GM12878 (cell line): ENCODE results near the gene ETF1. TPM values are rescaled to one million over a fixed set of nuclear protein-coding genes. Genes with fewer than 3 reads are reported as not detected.
A peak's percentile ranks its signal among the peaks of the same experiment; 100 is the strongest.
"Not testable (repeated sequence)": the region's sequence is repeated elsewhere in the genome, so short reads cannot be mapped to it uniquely, and the experiment has no call there.

Experiments
- ATAC-seq: fragments of 200-7000 bp; cut with Tn5 transposase; 3 replicates; pipeline ENCODE4 v1.9.1; 2020; ENCODE audit warnings: mild to moderate bottlenecking, moderate library complexity
- BruUV-seq: library from RNA; stranded (reverse); fragments of 400-500 nt; replicated peaks from 2 replicates; lab custom pipeline; 2021; lab: Mats Ljungman, UMichigan
- CTCF ChIA-PET: fragments of 300-600 bp; sonication (Branson Sonifier 250); formaldehyde crosslinking; extraction: SDS; loops from one replicate; lab custom pipeline; 2021; ENCODE audit warnings: inconsistent platforms; lab: Yijun Ruan, JAX
- POLR2A ChIA-PET: fragments of 350-600 bp; formaldehyde crosslinking; extraction: SDS; loops from one replicate; lab custom pipeline; 2021; ENCODE audit warnings: inconsistent platforms; lab: Charles Lee
- RAD21 ChIA-PET: fragments of 300-600 bp; sonication (Branson Sonifier 250); formaldehyde crosslinking; loops from one replicate; lab custom pipeline; 2023; ENCODE audit warnings: antibody characterized with exemption; ENCODE audit not compliant: unreplicated experiment; lab: Charles Lee
- SMC1A ChIA-PET: fragments of 300-600 bp; sonication (Branson Sonifier 250); formaldehyde crosslinking; loops from one replicate; lab custom pipeline; 2023; ENCODE audit not compliant: unreplicated experiment, uncharacterized antibody; lab: Charles Lee
- DNase-seq: peaks from one replicate; pipeline ENCODE4 v3.0.0-alpha.2; 2011; ENCODE audit warnings: low read depth, low spot score
- FAIRE-seq: peaks from 3 replicates; lab custom pipeline; 2011; peaks lifted over from hg19 to GRCh38; lab: Jason Lieb, UNC
- H2AFZ ChIP-seq: 2 replicates; pipeline ENCODE4 v1.6.0; 2011; ENCODE audit warnings: low read depth, low read length, control low read depth; ENCODE audit not compliant: control insufficient read depth
- H3K27ac ChIP-seq: 2 replicates; pipeline ENCODE4 v1.5.1; 2011; ENCODE audit warnings: control low read depth; ENCODE audit not compliant: control insufficient read depth, insufficient read depth
- H3K27me3 ChIP-seq, 2 experiments: replicated peaks in 1 of 2; 2 replicates each; pipeline versions ENCODE4 v1.6.0 to v1.6.1; 2011; ENCODE audit warnings: low read length in 1 of 2; ENCODE audit not compliant: control insufficient read depth in 2 of 2, insufficient read depth in 2 of 2
- H3K36me3 ChIP-seq, 2 experiments: 2 replicates each; pipeline ENCODE4 v1.5.1; 2011; ENCODE audit warnings: low read length in 1 of 2; ENCODE audit not compliant: control insufficient read depth in 2 of 2, insufficient read depth in 2 of 2
- H3K4me1 ChIP-seq: 2 replicates; pipeline ENCODE4 v1.6.1; 2011; ENCODE audit warnings: mild to moderate bottlenecking, low read length, moderate library complexity, mixed read lengths; ENCODE audit not compliant: control insufficient read depth, insufficient read depth
- H3K4me2 ChIP-seq: 2 replicates; pipeline ENCODE4 v1.6.0; 2011; ENCODE audit warnings: control low read depth; ENCODE audit not compliant: control insufficient read depth, insufficient read depth
- H3K4me3 ChIP-seq: fragments of 200-600 bp; sonication (generic); 2 replicates; pipeline ENCODE4 v1.5.1; 2016
- H3K79me2 ChIP-seq: 2 replicates; pipeline ENCODE4 v1.6.0; 2011; ENCODE audit warnings: low read length; ENCODE audit not compliant: control insufficient read depth, insufficient read depth
- H3K9ac ChIP-seq: 2 replicates; pipeline ENCODE4 v1.8.0; 2011; ENCODE audit warnings: low read length, control low read depth, mixed read lengths; ENCODE audit not compliant: control insufficient read depth, insufficient read depth
- H3K9me3 ChIP-seq: replicated peaks from 3 replicates; pipeline ENCODE4 v1.5.1; 2011; ENCODE audit warnings: mild to moderate bottlenecking, low read length; ENCODE audit not compliant: control insufficient read depth, insufficient read depth
- H4K20me1 ChIP-seq: 2 replicates; pipeline ENCODE4 v1.6.0; 2011; ENCODE audit not compliant: control insufficient read depth, insufficient read depth
- BCL11A ChIP-seq: IDR thresholded peaks from 2 replicates; pipeline ENCODE4 v1.6.1; 2011; ENCODE audit warnings: low read depth, low read length
- POLR2A ChIP-seq: IDR thresholded peaks from 2 replicates; pipeline ENCODE4 v1.6.1; 2011; ENCODE audit warnings: low read depth, mild to moderate bottlenecking, low read length
- ZBTB33 ChIP-seq: fragments of 450-650 bp; IDR thresholded peaks from 2 replicates; pipeline ENCODE4 v1.6.1; 2017; ENCODE audit warnings: mild to moderate bottlenecking
- WGBS: methylation state at CpG from one replicate; pipeline ENCODE4 v1.1.6; 2016; ENCODE audit warnings: low lambda C conversion rate; ENCODE audit not compliant: insufficient replicate concordance, insufficient coverage; ENCODE audit errors: missing lambda C conversion rate; 5-methylcytosine and 5-hydroxymethylcytosine counted together
- in situ Hi-C: fragments of 300-500 bp; cut with MboI; formaldehyde crosslinking; loops from 9 replicates; pipeline ENCODE4 v1.14.3; 2018; ENCODE audit warnings: mixed read lengths
- intact Hi-C: fragments of 100-400 bp; cut with micrococcal nuclease; formaldehyde crosslinking; loops from one replicate; pipeline ENCODE4 v1.14.2; 2022; ENCODE audit not compliant: unreplicated experiment
- polyA plus RNA-seq, 11 experiments: library from polyadenylated mRNA; depleted of rRNA in 4 of 11; unstranded in 6 of 11; stranded (reverse) in 5 of 11; fragments of >200 nt; fragmentation: Nextera tagmentation in 4 of 11; fragmentation: Illumina TruSeq in 1 of 11; extraction: Ambion mirVana in 4 of 11; extraction: Trizol in 1 of 11; gene quantifications; 1 replicate in 1 of 11; 2 replicates in 10 of 11; pipeline versions ENCODE4 v1.2.1 to v1.2.3, GENCODE V29; 2011 to 2016; ENCODE audit warnings: inconsistent platforms in 2 of 11, missing spikeins in 2 of 11, low read depth in 1 of 11
- total RNA-seq, 4 experiments: library from RNA; depleted of rRNA in 3 of 4; stranded (reverse); fragments of >200 nt in 3 of 4; fragmentation: Illumina TruSeq in 1 of 4; extraction: Trizol in 1 of 4; gene quantifications; 2 replicates each; pipeline versions ENCODE4 v1.2.1 to v1.2.3, GENCODE V29; 2013 to 2021

ETF1 gene
- total and polyA plus RNA-seq, 10 of the 15 experiments (the other 5 are each of a cell fraction or from before 2014, with no cell fraction given) = 29.8 to 145 (median 108) TPM

- H3K9ac ChIP-seq = no peak overlapping the region
- no peak for FAIRE-seq
- CTCF ChIA-PET = interaction anchor here (1.1 to 1.5 kb wide), 3 partner anchors 9 to 59 kb away, joined by 3 to 6 read pairs (median 4); no protein-coding TSS in a partner anchor
- in situ Hi-C loops (loop anchor here (25.0 kb wide), 1 partner anchor 322 kb away; the partner anchor contains the start of genes BRD8 and KIF20A), intact Hi-C loops (no loop called here)
- H4K20me1 ChIP-seq = no peaks in the 10 kb centered on the region
- 81% methylated on average over 3 of the region's 3 CpGs for WGBS
- no peak overlapping the region for H3K27ac ChIP-seq
- SMC1A ChIA-PET = interaction anchor here (1.0 kb wide), 1 partner anchor 39 kb away, joined by 3 read pairs; no protein-coding TSS in a partner anchor
- no peaks in the 10 kb centered on the region for H3K27me3 ChIP-seq
- POLR2A ChIA-PET = no interaction called here
- no peak for ATAC-seq
- no peak overlapping the region for H3K4me2 ChIP-seq
- no peaks in the 10 kb centered on the region for H3K4me1 ChIP-seq
- H3K36me3 ChIP-seq = peaks cover 17 to 26% of the 10 kb centered on the region in 2 experiments
- RAD21 ChIA-PET = interaction anchor here (1.1 kb wide), 1 partner anchor 10 kb away, joined by 4 read pairs; no protein-coding TSS in a partner anchor
- H3K4me3 ChIP-seq = no peak overlapping the region
- H3K9me3 ChIP-seq = no peaks in the 10 kb centered on the region
- H3K79me2 ChIP-seq = no peaks in the 10 kb centered on the region
- BruUV-seq = no TSS peak
- H2AFZ ChIP-seq = no peak overlapping the region
- DNase-seq = no peak
- TF ChIP-seq ZBTB33 (no peak), BCL11A (no peak)
Observed at GRCh38 chr5:138508958-138509357, 34.1 kb downstream of the ETF1 start.

- SMC1A ChIA-PET = interaction anchor here (1.4 kb wide), 1 partner anchor 58 kb away, joined by 4 read pairs; no protein-coding TSS in a partner anchor
- H2AFZ ChIP-seq, H3K4me2 ChIP-seq, H3K9ac ChIP-seq, H3K27me3 ChIP-seq, H4K20me1 ChIP-seq, ATAC-seq, H3K9me3 ChIP-seq, H3K4me3 ChIP-seq, DNase-seq, H3K79me2 ChIP-seq, H3K27ac ChIP-seq, CTCF ChIA-PET, RAD21 ChIA-PET, FAIRE-seq, intact Hi-C loops, H3K4me1 ChIP-seq, POLR2A ChIA-PET: not testable (repeated sequence)
- in situ Hi-C loops = loop anchor here (25.0 kb wide), 1 partner anchor 320 kb away; the partner anchor contains the start of genes BRD8 and KIF20A
- H3K36me3 ChIP-seq = peaks cover 17 to 24% of the 10 kb centered on the region in 2 experiments
- WGBS = 99% methylated on average over 8 of the region's 8 CpGs
- TF ChIP-seq POLR2A = 0 out of 2 replicates have a peak, but pooled peaks have one; percentile 2
- BruUV-seq = TSS peak; percentile 47
Observed at GRCh38 chr5:138507485-138507884, 35.6 kb downstream of the ETF1 start.
